PC-3 (cell line): ENCODE results near the gene CRYGN.

Source experiments
- EZH2 ChIP-seq: fragments of 300-600 bp; sonication (generic); IDR thresholded peaks from one replicate; pipeline ENCODE4 v1.6.1; 2017; ENCODE audit warnings: antibody characterized with exemption, mild to moderate bottlenecking, low read length; ENCODE audit not compliant: unreplicated experiment
- EZH2phosphoT487 ChIP-seq: fragments of 300-600 bp; sonication (generic); IDR thresholded peaks from 2 replicates; pipeline ENCODE4 v1.6.1; 2018; ENCODE audit warnings: mild to moderate bottlenecking, antibody characterized with exemption, low read length, borderline replicate concordance
- TF ChIP-seq, protein P1 (sequence below): fragments of 300-600 bp; sonication (generic); conservative IDR thresholded peaks from 2 replicates; pipeline ENCODE4 v1.5.1; 2017; ENCODE audit warnings: antibody characterized with exemption, low read depth, mild to moderate bottlenecking, low read length

- TF ChIP-seq EZH2 (no peak), EZH2phosphoT487 (no peak)
- TF ChIP-seq, protein P1, sequence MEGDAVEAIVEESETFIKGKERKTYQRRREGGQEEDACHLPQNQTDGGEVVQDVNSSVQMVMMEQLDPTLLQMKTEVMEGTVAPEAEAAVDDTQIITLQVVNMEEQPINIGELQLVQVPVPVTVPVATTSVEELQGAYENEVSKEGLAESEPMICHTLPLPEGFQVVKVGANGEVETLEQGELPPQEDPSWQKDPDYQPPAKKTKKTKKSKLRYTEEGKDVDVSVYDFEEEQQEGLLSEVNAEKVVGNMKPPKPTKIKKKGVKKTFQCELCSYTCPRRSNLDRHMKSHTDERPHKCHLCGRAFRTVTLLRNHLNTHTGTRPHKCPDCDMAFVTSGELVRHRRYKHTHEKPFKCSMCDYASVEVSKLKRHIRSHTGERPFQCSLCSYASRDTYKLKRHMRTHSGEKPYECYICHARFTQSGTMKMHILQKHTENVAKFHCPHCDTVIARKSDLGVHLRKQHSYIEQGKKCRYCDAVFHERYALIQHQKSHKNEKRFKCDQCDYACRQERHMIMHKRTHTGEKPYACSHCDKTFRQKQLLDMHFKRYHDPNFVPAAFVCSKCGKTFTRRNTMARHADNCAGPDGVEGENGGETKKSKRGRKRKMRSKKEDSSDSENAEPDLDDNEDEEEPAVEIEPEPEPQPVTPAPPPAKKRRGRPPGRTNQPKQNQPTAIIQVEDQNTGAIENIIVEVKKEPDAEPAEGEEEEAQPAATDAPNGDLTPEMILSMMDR, result no peak
Observed at GRCh38 chr7:151432658-151433521, 7.1 kb downstream of the CRYGN start.
